Ovary (tissue), 3 donors: Measurements from ENCODE around the gene UAP1.

Experiments
- CTCF ChIP-seq, 3 donors: fragments of 450-650 bp in 2 of 3; fragments of 200-600 bp in 1 of 3; IDR thresholded peaks; one replicate each; pipeline versions ENCODE4 v1.5.1 to v1.8.0; 2016 to 2022; ENCODE audit warnings: antibody characterized with exemption in 3 of 3, mild to moderate bottlenecking in 1 of 3
- POLR2A ChIP-seq: fragments of 450-650 bp; IDR thresholded peaks from one replicate; pipeline ENCODE4 v1.6.1; 2017; ENCODE audit warnings: antibody characterized with exemption, mild to moderate bottlenecking, moderate library complexity
- donor health status: DM: no; HTN: no; CAD: no.

- TF ChIP-seq CTCF (IDR thresholded peaks at IDR 0.05) (no peak), POLR2A (no peak)
Measured at GRCh38 chr1:162537216-162537615, 24.3 kb upstream of the UAP1 start.
